ENCODE measurements around the gene PDCD2L.

GRCh38 chr19:34356875-34357274 is 47.3 kb upstream of the PDCD2L start:
- TF ChIP-seq CTCF (IDR thresholded peaks at IDR 0.05) (no peak), POLR2A (IDR thresholded peaks at IDR 0.05) (no peak), POLR2AphosphoS5 (IDR thresholded peaks at IDR 0.05; ENCODE audit: insufficient read depth in 1 of 2, low read depth in 1 of 2) (no peak)

Data from vagina (tissue), 2 donors.